Osteocyte (in vitro differentiated cells): ENCODE measurements around the gene OR2S2. TPM values are rescaled to one million over a fixed set of nuclear protein-coding genes. Genes with fewer than 3 reads are reported as not detected.

Experiments used
- DNase-seq: peaks from one replicate; pipeline ENCODE4 v3.0.0; 2021; ENCODE audit warnings: mixed read lengths; ENCODE audit not compliant: unreplicated experiment; ENCODE audit errors: extremely low spot score
- H3K27ac Mint-ChIP-seq: one replicate; pipeline ENCODE4 v1.8.0; 2021; ENCODE audit warnings: mild to moderate bottlenecking, mixed read lengths; ENCODE audit not compliant: unreplicated experiment
- H3K27me3 Mint-ChIP-seq: one replicate; pipeline ENCODE4 v1.8.0; 2021; ENCODE audit warnings: mixed read lengths; ENCODE audit not compliant: unreplicated experiment
- H3K36me3 Mint-ChIP-seq: one replicate; pipeline ENCODE4 v1.8.0; 2021; ENCODE audit warnings: mixed read lengths; ENCODE audit not compliant: unreplicated experiment
- H3K4me1 Mint-ChIP-seq: one replicate; pipeline ENCODE4 v1.8.0; 2021; ENCODE audit warnings: mixed read lengths; ENCODE audit not compliant: unreplicated experiment
- H3K4me3 Mint-ChIP-seq: one replicate; pipeline ENCODE4 v1.8.0; 2021; ENCODE audit warnings: mild to moderate bottlenecking, moderate library complexity, mixed read lengths; ENCODE audit not compliant: unreplicated experiment
- H3K9me3 Mint-ChIP-seq: one replicate; pipeline ENCODE4 v1.8.0; 2021; ENCODE audit warnings: mixed read lengths; ENCODE audit not compliant: unreplicated experiment
- CTCF ChIP-seq: fragments of 200-600 bp; sonication (generic); IDR thresholded peaks from 2 replicates; pipeline ENCODE4 v1.5.0; 2021; ENCODE audit warnings: antibody characterized with exemption, mild to moderate bottlenecking, moderate library complexity
- total RNA-seq: library from RNA; stranded (reverse); gene quantifications from 2 replicates; pipeline ENCODE4 v1.2.1, GENCODE V29; 2021

Gene OR2S2
- total RNA-seq, 1 donor from 2014 or later: not detected

GRCh38 chr9:35928591-35929452, 29.1 kb downstream of the OR2S2 start:
- H3K4me1 Mint-ChIP-seq: peaks cover 37% of the 10 kb centered on the region
- H3K36me3 Mint-ChIP-seq: no peaks in the 10 kb centered on the region
- peak overlapping the region; percentile 79 for H3K27ac Mint-ChIP-seq
- H3K4me3 Mint-ChIP-seq: no peak overlapping the region
- no peak for TF ChIP-seq CTCF
- H3K9me3 Mint-ChIP-seq: no peaks in the 10 kb centered on the region
- no peak for DNase-seq
- no peaks in the 10 kb centered on the region for H3K27me3 Mint-ChIP-seq

GRCh38 chr9:35923927-35924763, 33.8 kb downstream of the OR2S2 start:
- no peak for TF ChIP-seq CTCF
- peak overlapping the region; percentile 93 for H3K27ac Mint-ChIP-seq
- no peak for DNase-seq
- H3K27me3 Mint-ChIP-seq: no peaks in the 10 kb centered on the region
- H3K36me3 Mint-ChIP-seq: no peaks in the 10 kb centered on the region
- no peak overlapping the region for H3K4me3 Mint-ChIP-seq
- H3K4me1 Mint-ChIP-seq: peaks cover 40% of the 10 kb centered on the region
- H3K9me3 Mint-ChIP-seq: no peaks in the 10 kb centered on the region

GRCh38 chr9:35923598-35923926, 34.4 kb downstream of the OR2S2 start:
- no peaks in the 10 kb centered on the region for H3K27me3 Mint-ChIP-seq
- no peaks in the 10 kb centered on the region for H3K36me3 Mint-ChIP-seq
- no peaks in the 10 kb centered on the region for H3K9me3 Mint-ChIP-seq
- peaks cover 37% of the 10 kb centered on the region for H3K4me1 Mint-ChIP-seq
- no peak for DNase-seq
- H3K4me3 Mint-ChIP-seq: no peak overlapping the region
- peak overlapping the region; percentile 93 for H3K27ac Mint-ChIP-seq
- TF ChIP-seq CTCF: no peak

GRCh38 chr9:35920051-35920620, 37.8 kb downstream of the OR2S2 start:
- H3K9me3 Mint-ChIP-seq: no peaks in the 10 kb centered on the region

More at GRCh38 chr9:35920051-35920620, 37.8 kb downstream of the OR2S2 start:
- Mint-ChIP-seq H3K4me1 (peaks cover 37% of the 10 kb centered on the region), H3K4me3 (no peak overlapping the region), H3K27ac (no peak overlapping the region), H3K27me3 (no peaks in the 10 kb centered on the region), H3K36me3 (no peaks in the 10 kb centered on the region)
- DNase-seq: no peak
- TF ChIP-seq CTCF: no peak
